ENCODE results near the gene PGM3. TPM values are rescaled to one million over a fixed set of nuclear protein-coding genes. Genes with fewer than 3 reads are reported as not detected.

The PGM3 gene, protein sequence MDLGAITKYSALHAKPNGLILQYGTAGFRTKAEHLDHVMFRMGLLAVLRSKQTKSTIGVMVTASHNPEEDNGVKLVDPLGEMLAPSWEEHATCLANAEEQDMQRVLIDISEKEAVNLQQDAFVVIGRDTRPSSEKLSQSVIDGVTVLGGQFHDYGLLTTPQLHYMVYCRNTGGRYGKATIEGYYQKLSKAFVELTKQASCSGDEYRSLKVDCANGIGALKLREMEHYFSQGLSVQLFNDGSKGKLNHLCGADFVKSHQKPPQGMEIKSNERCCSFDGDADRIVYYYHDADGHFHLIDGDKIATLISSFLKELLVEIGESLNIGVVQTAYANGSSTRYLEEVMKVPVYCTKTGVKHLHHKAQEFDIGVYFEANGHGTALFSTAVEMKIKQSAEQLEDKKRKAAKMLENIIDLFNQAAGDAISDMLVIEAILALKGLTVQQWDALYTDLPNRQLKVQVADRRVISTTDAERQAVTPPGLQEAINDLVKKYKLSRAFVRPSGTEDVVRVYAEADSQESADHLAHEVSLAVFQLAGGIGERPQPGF
- 18.1 and 59.5 TPM in 2 replicates for total RNA-seq

DNA sequence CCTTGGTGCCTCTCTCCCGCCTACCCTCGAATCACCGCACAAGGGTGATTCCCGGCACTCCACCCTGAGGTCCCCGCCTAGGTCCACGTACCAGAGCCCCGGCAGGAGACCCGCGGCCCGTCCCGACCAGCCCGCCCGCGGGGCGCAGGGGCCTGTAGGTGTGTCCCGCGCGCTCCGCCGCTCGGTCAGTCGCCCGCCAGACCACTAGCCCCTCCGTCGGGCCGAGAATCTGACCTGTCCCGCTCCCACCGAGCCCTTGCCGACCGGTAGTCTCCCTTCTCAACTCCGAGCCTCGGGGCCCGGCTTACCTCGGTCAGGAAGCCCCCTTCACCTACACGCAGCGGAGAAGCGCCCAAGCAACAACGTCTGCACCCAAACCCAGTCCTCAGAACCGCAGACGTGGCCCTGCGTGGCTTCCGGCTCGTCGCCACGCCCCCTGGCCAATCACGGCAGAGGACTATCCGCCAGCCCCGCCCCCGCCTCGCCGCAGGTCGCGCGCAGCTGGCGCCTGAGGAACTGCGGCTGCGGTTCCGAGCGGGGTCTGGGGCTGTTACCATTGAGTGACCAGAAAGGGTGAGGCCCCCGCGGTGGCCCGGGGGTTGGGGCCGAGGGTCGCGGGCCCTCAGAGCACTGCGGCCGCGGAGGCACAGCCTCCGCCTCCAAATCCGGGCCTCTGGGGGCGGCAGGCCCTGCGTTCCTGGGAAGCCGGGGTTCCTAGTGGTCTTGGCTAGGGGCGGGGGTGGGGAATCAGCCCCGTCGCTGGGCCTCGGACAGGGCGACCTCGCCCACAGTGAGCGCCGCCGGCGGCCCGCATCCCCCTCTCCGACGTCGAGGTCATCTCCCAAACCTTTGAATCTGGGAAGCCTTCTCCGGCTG, at the start of gene PGM3, which contains the start of gene RWDD2A:
Gene PGM3, minus strand, starts transcription at position 395 of the 876 bp plus-strand sequence. CDS start 2,253 bp downstream, outside the sequence.
Gene RWDD2A, plus strand, starts transcription at position 487 of the 876 bp plus-strand sequence. CDS start 1,095 bp downstream, outside the sequence.

Other genes with a start within 250 kb of the PGM3 start
- 5.9 and 8.6 TPM in 2 replicates for gene UBE3D, start 127.4 kb downstream of the PGM3 start, total RNA-seq
- 5.4 and 16.3 TPM in 2 replicates for gene DOP1A, start 125.6 kb downstream of the PGM3 start, total RNA-seq
- gene RWDD2A, start 92 bp upstream of the PGM3 start, total RNA-seq, result 2.5 and 6.2 TPM in 2 replicates
- gene ME1, start 237.8 kb upstream of the PGM3 start, total RNA-seq, result 20.0 and 24.0 TPM in 2 replicates

Measured in epithelial cell of alveolus of lung (primary cell).